Measurements from ENCODE around the gene PPIC.

- TF ChIP-seq EZH2phosphoT487 (IDR thresholded peaks at IDR 0.05; ENCODE audit: low read depth, severe bottlenecking, unreplicated experiment) (no peak), CTCF (IDR thresholded peaks at IDR 0.05; ENCODE audit: poor library complexity) (no peak), EZH2 (IDR thresholded peaks at IDR 0.05; ENCODE audit: borderline replicate concordance) (no peak)
These were observed 571 bp downstream of the PPIC start for GRCh38 chr5:123035918-123036390.
